HepG2 (cell line): ENCODE data around the gene REEP3. TPM values are rescaled to one million over a fixed set of nuclear protein-coding genes. Genes with fewer than 3 reads are reported as not detected.

ENCODE experiments used
- ATAC-seq: fragments of 200-7000 bp; cut with Tn5 transposase; 3 replicates; pipeline ENCODE4 v1.9.1; 2020; ENCODE audit warnings: mild to moderate bottlenecking, moderate library complexity
- BruUV-seq: library from RNA; stranded (reverse); fragments of 400-500 nt; replicated peaks from 2 replicates; lab custom pipeline; 2021; lab: Mats Ljungman, UMichigan
- CTCF ChIA-PET: fragments of 300-600 bp; formaldehyde crosslinking; extraction: SDS; loops from one replicate; lab custom pipeline; 2021; ENCODE audit warnings: low total read pairs, inconsistent platforms, low intra/inter-chr PET ratio; lab: Yijun Ruan, JAX
- POLR2A ChIA-PET: fragments of 350-600 bp; sonication (Branson Sonifier 250); formaldehyde crosslinking; loops from one replicate; lab custom pipeline; 2020; ENCODE audit warnings: antibody characterized with exemption, inconsistent platforms; lab: Yijun Ruan, JAX
- DNase-seq: peaks from one replicate; pipeline ENCODE4 v3.0.0-alpha.2; 2015; ENCODE audit warnings: low spot score
- FAIRE-seq: peaks from 3 replicates; lab custom pipeline; 2011; peaks lifted over from hg19 to GRCh38; lab: Jason Lieb, UNC
- H2AFZ ChIP-seq: one replicate; pipeline ENCODE4 v1.6.1; 2011; ENCODE audit warnings: low read length, inconsistent platforms
- H3K27ac ChIP-seq: fragments of 300-600 bp; 3 replicates; pipeline ENCODE4 v1.8.0; 2011; ENCODE audit warnings: mixed run types, mild to moderate bottlenecking, mixed read lengths, low read length, inconsistent platforms; ENCODE audit not compliant: insufficient read depth; ENCODE audit errors: extremely low read length
- H3K27me3 ChIP-seq, 2 experiments: fragments of 200-600 bp in 1 of 2; 2 replicates in 1 of 2; 3 replicates in 1 of 2; pipeline versions ENCODE4 v1.6.0 to v1.8.0; 2011; ENCODE audit warnings: low read length in 2 of 2, mild to moderate bottlenecking in 2 of 2, moderate library complexity in 2 of 2, inconsistent platforms in 1 of 2; ENCODE audit not compliant: insufficient read depth in 2 of 2, control insufficient read depth in 1 of 2
- H3K36me3 ChIP-seq, 2 experiments: fragments of 200-600 bp in 1 of 2; replicated peaks in 1 of 2; 2 replicates in 1 of 2; 3 replicates in 1 of 2; pipeline versions ENCODE4 v1.5.1 to v1.8.0; 2011; ENCODE audit warnings: low read length in 2 of 2, inconsistent platforms in 1 of 2; ENCODE audit not compliant: insufficient read depth in 2 of 2, control insufficient read depth in 1 of 2
- H3K4me1 ChIP-seq: 2 replicates; pipeline ENCODE4 v1.5.1; 2012; ENCODE audit warnings: low read length, inconsistent platforms; ENCODE audit not compliant: insufficient read depth
- H3K4me2 ChIP-seq: 2 replicates; pipeline ENCODE4 v1.6.0; 2011; ENCODE audit warnings: low read depth, low read length, inconsistent platforms
- H3K4me3 ChIP-seq, 3 experiments: fragments of 200-600 bp in 1 of 3; sonication (generic), shearing (Covaris generic) in 1 of 3; replicated peaks in 1 of 3; 2 replicates each; pipeline ENCODE4 v1.5.1; 2011 to 2016; ENCODE audit warnings: low read length in 3 of 3, inconsistent platforms in 2 of 3, low read depth in 2 of 3, mild to moderate bottlenecking in 2 of 3, control low read depth in 1 of 3, mixed read lengths in 1 of 3; ENCODE audit not compliant: insufficient read depth in 1 of 3
- H3K79me2 ChIP-seq: one replicate; pipeline ENCODE4 v1.6.1; 2011; ENCODE audit warnings: low read length, inconsistent platforms; ENCODE audit not compliant: insufficient read depth
- H3K9ac ChIP-seq: 2 replicates; pipeline ENCODE4 v1.6.0; 2011; ENCODE audit warnings: mild to moderate bottlenecking, low read depth, low read length, inconsistent platforms; ENCODE audit not compliant: insufficient read depth
- H3K9me3 ChIP-seq: 2 replicates; pipeline ENCODE4 v1.5.1; 2012; ENCODE audit warnings: mild to moderate bottlenecking, low read length
- H4K20me1 ChIP-seq: 2 replicates; pipeline ENCODE4 v1.6.0; 2011; ENCODE audit warnings: inconsistent platforms, mild to moderate bottlenecking, low read length, moderate library complexity; ENCODE audit not compliant: insufficient read depth
- HCFC1 ChIP-seq: fragments of 150-350 bp; IDR thresholded peaks from 2 replicates; pipeline ENCODE4 v1.6.1; 2014; ENCODE audit warnings: low read depth, low read length
- HNRNPH1 ChIP-seq: fragments of 200-400 bp; formaldehyde crosslinking; optimal IDR thresholded peaks from 2 replicates; pipeline ENCODE3; 2017; ENCODE audit warnings: mild to moderate bottlenecking, low read depth, low read length
- MATR3 ChIP-seq: sonication (generic); formaldehyde crosslinking; IDR thresholded peaks from 2 replicates; pipeline ENCODE4 v1.4.0; 2020; ENCODE audit warnings: missing genetic modification reagents
- MIXL1 ChIP-seq: IDR thresholded peaks from 2 replicates; pipeline ENCODE4 v1.6.1; 2016
- NFE2 ChIP-seq: sonication (generic); formaldehyde crosslinking; IDR thresholded peaks from 2 replicates; pipeline ENCODE4 v1.4.0; 2020; ENCODE audit warnings: missing genetic modification reagents
- NFE2L2 ChIP-seq: fragments of 150-350 bp; IDR thresholded peaks from 2 replicates; pipeline ENCODE4 v1.6.1; 2014; ENCODE audit warnings: low read length
- POLR2AphosphoS5 ChIP-seq: IDR thresholded peaks from 2 replicates; pipeline ENCODE4 v1.6.1; 2012; ENCODE audit warnings: low read depth, low read length
- SATB2 ChIP-seq: sonication (generic); formaldehyde crosslinking; IDR thresholded peaks from 2 replicates; pipeline ENCODE4 v1.5.0; 2020; ENCODE audit warnings: missing genetic modification reagents
- SP4 ChIP-seq: sonication (generic); formaldehyde crosslinking; IDR thresholded peaks from 2 replicates; pipeline ENCODE4 v1.8.1; 2023; ENCODE audit warnings: mild to moderate bottlenecking, missing genetic modification reagents
- TRIM24 ChIP-seq: sonication (generic); formaldehyde crosslinking; IDR thresholded peaks from 2 replicates; pipeline ENCODE4 v1.8.0; 2022; ENCODE audit warnings: mild to moderate bottlenecking, missing genetic modification reagents
- ZNF260 ChIP-seq: sonication (generic); formaldehyde crosslinking; IDR thresholded peaks from 2 replicates; pipeline ENCODE4 v1.4.0; 2020; ENCODE audit warnings: missing genetic modification reagents, low read depth, mild to moderate bottlenecking, borderline replicate concordance
- ZNF674 ChIP-seq: sonication (generic); formaldehyde crosslinking; IDR thresholded peaks from 2 replicates; pipeline ENCODE4 v1.5.0; 2020; ENCODE audit warnings: low read depth, mild to moderate bottlenecking, missing genetic modification reagents
- WGBS: methylation state at CpG from one replicate; pipeline ENCODE4 v1.1.6; 2017; ENCODE audit warnings: low lambda C conversion rate; 5-methylcytosine and 5-hydroxymethylcytosine counted together
- in situ Hi-C: cut with HindIII; loops from 2 replicates; pipeline ENCODE4 v1.10.0; 2017; ENCODE audit warnings: low pct_unique_long_range_greater_than_20kb; ENCODE audit not compliant: extremely low pct_ligation_motif_present
- intact Hi-C: fragments of 100-400 bp; cut with micrococcal nuclease; formaldehyde crosslinking; loops from one replicate; pipeline ENCODE4 v1.10.0; 2022; ENCODE audit not compliant: unreplicated experiment
- polyA plus RNA-seq, 8 experiments: library from polyadenylated mRNA; depleted of rRNA in 3 of 8; stranded (reverse) in 7 of 8; unstranded in 1 of 8; fragments of >200 nt; fragmentation: Illumina TruSeq in 4 of 8; extraction: Trizol in 4 of 8; gene quantifications; 2 replicates each; pipeline versions ENCODE4 v1.2.1 to v1.2.3, GENCODE V29; 2011 to 2016; ENCODE audit warnings: low read depth in 4 of 8, missing spikeins in 1 of 8, mixed read lengths in 1 of 8; ENCODE audit not compliant: insufficient read depth in 1 of 8
- total RNA-seq, 5 experiments: library from RNA; depleted of rRNA; stranded (reverse); fragments of >200 nt; fragmentation: Illumina TruSeq; extraction: Trizol; gene quantifications; 2 replicates each; pipeline ENCODE4 v1.2.3, GENCODE V29; 2016; ENCODE audit warnings: low read depth in 1 of 5
- TF ChIP-seq, protein P1 (sequence below): sonication (generic); formaldehyde crosslinking; IDR thresholded peaks from 2 replicates; pipeline ENCODE4 v1.8.0; 2022; ENCODE audit warnings: mild to moderate bottlenecking, missing genetic modification reagents, moderate library complexity
- TF ChIP-seq, protein P2 (sequence below): sonication (generic); formaldehyde crosslinking; IDR thresholded peaks from 2 replicates; pipeline ENCODE4 v1.4.0; 2020; ENCODE audit warnings: missing genetic modification reagents
- TF ChIP-seq, protein P3 (sequence below): sonication (generic); formaldehyde crosslinking; IDR thresholded peaks from 2 replicates; pipeline ENCODE4 v1.4.0; 2020; ENCODE audit warnings: missing genetic modification reagents
- TF ChIP-seq, protein P4 (sequence below): sonication (generic); formaldehyde crosslinking; IDR thresholded peaks from 2 replicates; pipeline ENCODE4 v1.5.0; 2020; ENCODE audit warnings: mild to moderate bottlenecking, missing genetic modification reagents

The REEP3 gene
- total and polyA plus RNA-seq, 2 of the 13 experiments (the other 11 are each of a cell fraction or from before 2014, with no cell fraction given): 7.1 to 31.4 TPM

DNA sequence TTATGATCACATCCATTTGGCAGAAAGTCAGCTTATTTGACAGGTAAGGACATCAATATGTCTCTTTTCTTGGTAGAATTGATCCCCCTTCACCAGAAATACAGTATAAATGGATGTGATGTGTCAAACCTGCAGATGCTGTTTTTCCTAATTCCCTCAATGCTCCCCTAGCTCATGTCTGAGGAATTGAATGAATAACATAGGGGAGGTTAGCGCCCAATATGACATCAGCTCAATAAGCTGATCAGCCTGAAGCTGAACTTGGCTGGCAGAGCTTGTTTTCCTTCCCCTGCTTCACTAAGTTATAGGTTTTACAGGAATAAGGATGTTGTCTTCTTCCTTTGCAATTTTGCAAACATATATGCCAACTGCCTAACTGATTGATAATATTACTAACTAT is 132.5 kb downstream of the REEP3 start (continued):
- TF ChIP-seq POLR2AphosphoS5: no peak
- TF ChIP-seq, protein P1, sequence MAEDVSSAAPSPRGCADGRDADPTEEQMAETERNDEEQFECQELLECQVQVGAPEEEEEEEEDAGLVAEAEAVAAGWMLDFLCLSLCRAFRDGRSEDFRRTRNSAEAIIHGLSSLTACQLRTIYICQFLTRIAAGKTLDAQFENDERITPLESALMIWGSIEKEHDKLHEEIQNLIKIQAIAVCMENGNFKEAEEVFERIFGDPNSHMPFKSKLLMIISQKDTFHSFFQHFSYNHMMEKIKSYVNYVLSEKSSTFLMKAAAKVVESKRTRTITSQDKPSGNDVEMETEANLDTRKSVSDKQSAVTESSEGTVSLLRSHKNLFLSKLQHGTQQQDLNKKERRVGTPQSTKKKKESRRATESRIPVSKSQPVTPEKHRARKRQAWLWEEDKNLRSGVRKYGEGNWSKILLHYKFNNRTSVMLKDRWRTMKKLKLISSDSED (CRISPR knock-in tag): no peak
- TF ChIP-seq ZNF674 (CRISPR knock-in tag): no peak
- no peak for TF ChIP-seq MATR3 (CRISPR knock-in tag)
- no peak for TF ChIP-seq SATB2

DNA sequence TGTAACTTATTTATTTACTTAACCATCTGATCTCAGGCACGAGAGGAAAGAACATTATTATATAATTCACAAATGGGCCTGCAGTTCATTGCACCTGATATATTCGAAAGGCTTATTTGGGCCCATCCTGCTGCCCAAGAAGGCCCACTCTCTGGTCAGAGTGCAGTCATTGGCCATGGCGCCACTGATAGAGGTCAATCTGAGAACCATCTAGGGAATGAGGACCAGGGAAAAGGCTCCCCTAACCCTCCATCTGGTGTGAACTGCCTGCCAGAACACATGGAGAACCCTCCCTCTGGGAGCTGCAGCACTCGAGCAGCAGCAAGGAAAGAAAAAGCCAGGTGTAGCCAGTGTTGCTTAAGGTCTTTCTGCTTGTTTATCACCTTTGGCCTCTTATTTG is 136.6 kb downstream of the REEP3 start:
- CTCF ChIA-PET: no interaction called here
- ATAC-seq: no peak
- no peak for TF ChIP-seq TRIM24 (CRISPR knock-in tag)
- TF ChIP-seq NFE2 (CRISPR knock-in tag): no peak
- no peak for TF ChIP-seq HCFC1
- TF ChIP-seq, protein P2, sequence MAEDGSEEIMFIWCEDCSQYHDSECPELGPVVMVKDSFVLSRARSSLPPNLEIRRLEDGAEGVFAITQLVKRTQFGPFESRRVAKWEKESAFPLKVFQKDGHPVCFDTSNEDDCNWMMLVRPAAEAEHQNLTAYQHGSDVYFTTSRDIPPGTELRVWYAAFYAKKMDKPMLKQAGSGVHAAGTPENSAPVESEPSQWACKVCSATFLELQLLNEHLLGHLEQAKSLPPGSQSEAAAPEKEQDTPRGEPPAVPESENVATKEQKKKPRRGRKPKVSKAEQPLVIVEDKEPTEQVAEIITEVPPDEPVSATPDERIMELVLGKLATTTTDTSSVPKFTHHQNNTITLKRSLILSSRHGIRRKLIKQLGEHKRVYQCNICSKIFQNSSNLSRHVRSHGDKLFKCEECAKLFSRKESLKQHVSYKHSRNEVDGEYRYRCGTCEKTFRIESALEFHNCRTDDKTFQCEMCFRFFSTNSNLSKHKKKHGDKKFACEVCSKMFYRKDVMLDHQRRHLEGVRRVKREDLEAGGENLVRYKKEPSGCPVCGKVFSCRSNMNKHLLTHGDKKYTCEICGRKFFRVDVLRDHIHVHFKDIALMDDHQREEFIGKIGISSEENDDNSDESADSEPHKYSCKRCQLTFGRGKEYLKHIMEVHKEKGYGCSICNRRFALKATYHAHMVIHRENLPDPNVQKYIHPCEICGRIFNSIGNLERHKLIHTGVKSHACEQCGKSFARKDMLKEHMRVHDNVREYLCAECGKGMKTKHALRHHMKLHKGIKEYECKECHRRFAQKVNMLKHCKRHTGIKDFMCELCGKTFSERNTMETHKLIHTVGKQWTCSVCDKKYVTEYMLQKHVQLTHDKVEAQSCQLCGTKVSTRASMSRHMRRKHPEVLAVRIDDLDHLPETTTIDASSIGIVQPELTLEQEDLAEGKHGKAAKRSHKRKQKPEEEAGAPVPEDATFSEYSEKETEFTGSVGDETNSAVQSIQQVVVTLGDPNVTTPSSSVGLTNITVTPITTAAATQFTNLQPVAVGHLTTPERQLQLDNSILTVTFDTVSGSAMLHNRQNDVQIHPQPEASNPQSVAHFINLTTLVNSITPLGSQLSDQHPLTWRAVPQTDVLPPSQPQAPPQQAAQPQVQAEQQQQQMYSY (CRISPR knock-in tag): no peak
- no peak for TF ChIP-seq NFE2L2
- TF ChIP-seq ZNF260: no peak
- TF ChIP-seq, protein P3, sequence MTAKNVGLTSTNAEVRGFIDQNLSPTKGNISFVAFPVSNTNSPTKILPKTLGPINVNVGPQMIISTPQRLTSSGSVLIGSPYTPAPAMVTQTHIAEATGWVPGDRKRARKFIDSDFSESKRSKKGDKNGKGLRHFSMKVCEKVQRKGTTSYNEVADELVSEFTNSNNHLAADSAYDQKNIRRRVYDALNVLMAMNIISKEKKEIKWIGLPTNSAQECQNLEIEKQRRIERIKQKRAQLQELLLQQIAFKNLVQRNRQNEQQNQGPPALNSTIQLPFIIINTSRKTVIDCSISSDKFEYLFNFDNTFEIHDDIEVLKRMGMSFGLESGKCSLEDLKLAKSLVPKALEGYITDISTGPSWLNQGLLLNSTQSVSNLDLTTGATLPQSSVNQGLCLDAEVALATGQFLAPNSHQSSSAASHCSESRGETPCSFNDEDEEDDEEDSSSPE (CRISPR knock-in tag): no peak
- TF ChIP-seq, protein P4, sequence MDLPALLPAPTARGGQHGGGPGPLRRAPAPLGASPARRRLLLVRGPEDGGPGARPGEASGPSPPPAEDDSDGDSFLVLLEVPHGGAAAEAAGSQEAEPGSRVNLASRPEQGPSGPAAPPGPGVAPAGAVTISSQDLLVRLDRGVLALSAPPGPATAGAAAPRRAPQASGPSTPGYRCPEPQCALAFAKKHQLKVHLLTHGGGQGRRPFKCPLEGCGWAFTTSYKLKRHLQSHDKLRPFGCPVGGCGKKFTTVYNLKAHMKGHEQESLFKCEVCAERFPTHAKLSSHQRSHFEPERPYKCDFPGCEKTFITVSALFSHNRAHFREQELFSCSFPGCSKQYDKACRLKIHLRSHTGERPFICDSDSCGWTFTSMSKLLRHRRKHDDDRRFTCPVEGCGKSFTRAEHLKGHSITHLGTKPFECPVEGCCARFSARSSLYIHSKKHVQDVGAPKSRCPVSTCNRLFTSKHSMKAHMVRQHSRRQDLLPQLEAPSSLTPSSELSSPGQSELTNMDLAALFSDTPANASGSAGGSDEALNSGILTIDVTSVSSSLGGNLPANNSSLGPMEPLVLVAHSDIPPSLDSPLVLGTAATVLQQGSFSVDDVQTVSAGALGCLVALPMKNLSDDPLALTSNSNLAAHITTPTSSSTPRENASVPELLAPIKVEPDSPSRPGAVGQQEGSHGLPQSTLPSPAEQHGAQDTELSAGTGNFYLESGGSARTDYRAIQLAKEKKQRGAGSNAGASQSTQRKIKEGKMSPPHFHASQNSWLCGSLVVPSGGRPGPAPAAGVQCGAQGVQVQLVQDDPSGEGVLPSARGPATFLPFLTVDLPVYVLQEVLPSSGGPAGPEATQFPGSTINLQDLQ (CRISPR knock-in tag): no peak
- no peak for TF ChIP-seq SP4 (CRISPR knock-in tag)
- no peak for TF ChIP-seq HNRNPH1
- no peak for TF ChIP-seq MIXL1

More for the DNA sequence above, 136.6 kb downstream of the REEP3 start:
- Histone ChIP-seq H2AFZ (no peak overlapping the region), H3K27me3 (no peaks in the 10 kb centered on the region; a peak in 1 of 5 replicates), H3K27ac (no peak overlapping the region), H3K36me3 (no peaks in the 10 kb centered on the region), H3K4me2 (no peak overlapping the region), H3K9ac (no peak overlapping the region), H4K20me1 (no peaks in the 10 kb centered on the region), H3K4me3 (no peak overlapping the region), H3K4me1 (no peaks in the 10 kb centered on the region), H3K9me3 (no peaks in the 10 kb centered on the region), H3K79me2 (no peaks in the 10 kb centered on the region)
- BruUV-seq: no TSS peak
- WGBS: 35% methylated on average over 3 of the region's 4 CpGs
- FAIRE-seq: no peak
- DNase-seq: no peak
- in situ Hi-C loops: no loop called here
- POLR2A ChIA-PET: no interaction called here
- intact Hi-C loops: no loop called here
